GM19467 (cell line): ENCODE results near the gene BACE1-AS.
"Not testable (repeated sequence)": the region's sequence is repeated elsewhere in the genome, so short reads cannot be mapped to it uniquely, and the experiment has no call there.

Source experiments
- ATAC-seq: cut with Tn5 transposase; IDR thresholded peaks from one replicate; pipeline ENCODE4 v1.9.1; 2021; ENCODE audit warnings: mild to moderate bottlenecking, moderate library complexity; ENCODE audit not compliant: unreplicated experiment

BACE1-AS gene

GRCh38 chr11:117319214-117319840 is 28.2 kb downstream of the BACE1-AS start:
- no peak for ATAC-seq

DNA sequence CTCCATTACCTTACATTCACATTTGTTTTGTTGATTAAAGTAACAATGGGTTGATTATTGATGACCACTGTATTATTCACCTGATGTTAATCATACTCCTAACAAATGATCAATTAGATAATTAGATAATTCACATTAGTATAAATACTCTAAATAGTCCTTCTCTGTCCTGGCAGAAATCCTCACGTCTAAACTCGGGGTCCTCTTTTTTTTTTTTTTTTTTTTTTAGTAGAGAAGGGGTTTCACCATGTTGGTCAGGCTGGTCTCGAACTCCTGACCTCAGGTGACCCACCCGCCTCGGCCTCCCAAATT is 36.1 kb downstream of the BACE1-AS start:
- ATAC-seq: not testable (repeated sequence)

- ATAC-seq: peak; percentile 96
These were observed 36.6 kb downstream of the BACE1-AS start, which contains the start of gene CEP164 for GRCh38 chr11:117327567-117328374. Gene CEP164 (plus strand): TSS chr11:117327854. CDS start chr11:117338587, 10,733 bp downstream.

DNA sequence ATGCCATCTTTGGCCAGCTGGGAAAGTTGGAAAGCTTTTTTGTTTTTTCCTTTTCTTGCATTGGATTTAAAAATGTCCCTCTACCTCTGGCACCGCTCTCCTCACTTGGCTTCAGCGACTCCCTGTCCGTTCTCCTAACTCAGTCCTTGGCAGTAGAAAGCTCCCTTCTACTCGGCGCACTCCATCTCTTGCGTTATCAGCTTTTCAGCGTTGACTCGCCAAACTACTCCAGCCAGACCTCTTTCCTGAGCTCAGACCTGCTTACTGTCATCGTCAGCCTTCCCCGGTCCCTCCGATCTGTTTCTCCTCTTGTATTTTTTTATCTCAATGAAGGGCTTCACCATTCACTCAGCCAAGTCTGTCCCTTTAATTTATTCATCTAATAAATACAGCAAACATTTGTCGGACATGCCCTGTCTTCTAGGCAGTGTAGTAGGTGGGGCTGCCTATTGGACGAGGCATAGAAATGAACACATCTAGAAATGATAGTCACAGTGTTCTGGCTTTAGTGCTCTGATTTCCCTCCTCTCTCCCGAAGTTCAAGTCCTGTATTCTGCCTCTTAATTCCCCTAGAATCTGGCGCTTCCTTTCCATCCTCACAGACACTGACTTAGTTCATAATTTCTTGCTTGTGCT is 37.3 kb downstream of the BACE1-AS start:
- ATAC-seq: no peak

DNA sequence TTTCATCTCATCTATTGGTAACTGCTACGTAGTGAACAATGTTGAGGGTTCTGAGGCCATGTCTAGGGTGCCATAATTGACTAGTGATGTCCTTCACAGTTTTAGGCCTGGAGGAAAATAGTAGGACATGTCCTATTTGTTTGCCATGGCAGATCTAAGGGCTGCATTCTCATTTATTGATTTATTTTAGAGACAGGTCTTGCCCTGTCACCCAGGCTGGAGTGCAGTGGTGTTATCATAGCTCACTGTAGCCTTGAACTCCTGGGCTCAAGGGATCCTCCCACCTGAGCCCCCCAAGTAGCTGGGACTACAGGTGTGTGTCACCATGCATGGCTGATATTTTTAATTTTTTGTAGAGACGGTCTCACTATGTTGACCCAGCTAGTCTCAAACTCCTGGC is 41.7 kb downstream of the BACE1-AS start:
- ATAC-seq: no peak

DNA sequence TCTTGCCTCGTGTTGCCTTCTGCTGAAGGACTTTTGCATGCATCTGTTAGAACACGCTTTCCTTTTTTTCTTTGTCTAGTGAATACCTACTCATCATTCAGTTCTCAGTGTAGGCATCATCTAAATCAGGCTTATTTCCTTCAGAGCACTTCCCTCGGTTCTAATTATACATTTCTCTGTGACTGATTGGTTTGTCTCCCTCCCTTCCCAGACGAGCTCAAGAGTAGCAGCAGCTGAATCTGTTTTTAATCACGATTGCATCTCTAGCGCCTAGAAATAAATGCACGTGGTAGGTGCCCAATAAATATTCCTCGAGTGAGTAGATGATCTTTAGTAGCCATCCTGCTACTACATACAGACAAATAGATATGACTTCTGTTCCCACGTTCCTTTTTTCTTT is 42.8 kb downstream of the BACE1-AS start:
- ATAC-seq: no peak

GRCh38 chr11:117334896-117335295 is 43.8 kb downstream of the BACE1-AS start:
- no peak for ATAC-seq

DNA sequence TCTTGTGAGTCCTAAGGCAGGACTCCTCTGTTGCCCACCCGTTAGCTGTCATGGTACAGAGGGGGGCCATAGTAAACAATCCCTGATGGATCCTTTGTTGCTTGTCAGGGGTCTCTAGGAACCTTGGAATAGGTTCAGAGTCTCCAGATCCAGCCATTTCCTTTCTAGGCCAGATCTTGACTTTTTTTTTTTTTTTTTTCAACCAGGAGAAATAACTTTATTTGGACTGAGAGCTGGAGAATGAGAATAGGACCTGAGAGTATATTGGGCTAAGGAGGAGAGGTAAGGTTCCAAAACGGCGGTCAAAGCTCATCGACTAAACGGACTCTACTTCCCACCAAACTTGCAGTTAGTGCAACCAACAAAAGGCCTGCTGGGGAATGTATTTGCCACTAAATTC is 44.3 kb downstream of the BACE1-AS start:
- ATAC-seq: no peak

GRCh38 chr11:117337076-117337475 is 45.9 kb downstream of the BACE1-AS start:
- no peak for ATAC-seq
